ENCODE measurements around the gene BLID. TPM values are rescaled to one million over a fixed set of nuclear protein-coding genes. Genes with fewer than 3 reads are reported as not detected.

Gene BLID
- total RNA-seq, 1 experiment from 2014 or later, result not detected

DNA sequence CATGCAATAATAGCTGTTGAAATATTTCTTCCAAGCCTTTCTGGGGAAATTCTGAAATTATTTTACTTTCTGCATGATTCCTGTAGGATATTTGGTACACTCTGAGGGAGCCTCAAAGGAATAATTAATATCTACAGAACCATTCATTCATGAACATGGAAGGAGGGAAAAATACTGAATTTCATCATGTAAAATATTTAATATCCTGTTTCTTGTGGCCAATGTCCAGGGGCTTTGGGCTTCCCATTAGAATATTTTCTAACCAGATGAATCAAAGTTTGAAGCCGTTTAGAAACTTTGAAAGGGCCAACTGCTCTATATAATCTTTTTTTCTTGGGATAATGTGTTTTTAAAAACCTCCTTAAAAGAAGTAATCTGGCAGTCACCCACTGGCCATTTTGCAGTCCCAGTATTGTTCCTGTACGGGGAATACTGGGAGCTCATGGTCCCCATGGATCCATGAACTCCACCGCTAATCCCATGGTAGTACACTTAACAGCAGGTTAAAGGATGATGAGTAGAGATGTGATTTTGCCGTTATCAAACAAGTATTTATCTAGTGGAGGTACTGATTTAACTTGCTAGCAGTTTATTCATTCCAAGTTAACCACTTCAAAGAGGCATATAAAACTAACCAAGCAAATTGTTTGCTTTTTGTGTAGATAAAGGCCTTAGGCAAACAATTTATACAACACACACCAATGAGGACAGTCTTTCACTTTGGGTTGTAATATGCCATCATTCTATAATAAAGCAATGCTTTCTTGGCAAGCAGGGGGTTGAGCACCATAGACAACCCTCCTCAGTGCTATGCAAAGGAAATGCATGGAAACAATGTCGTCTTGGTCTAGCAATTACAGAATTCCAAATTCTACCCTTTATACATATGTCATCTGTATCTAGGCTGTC, 34.5 kb upstream of the BLID start:
- no peaks in the 10 kb centered on the region for H3K27me3 ChIP-seq
- no peak overlapping the region for H3K4me3 ChIP-seq
- no peak overlapping the region for H3K27ac ChIP-seq
- H3K4me1 ChIP-seq, result no peaks in the 10 kb centered on the region
- H3K9me3 ChIP-seq (replicated peaks), result no peaks in the 10 kb centered on the region
- no peaks in the 10 kb centered on the region for H3K36me3 ChIP-seq
- DNase-seq, result no peak

DNA sequence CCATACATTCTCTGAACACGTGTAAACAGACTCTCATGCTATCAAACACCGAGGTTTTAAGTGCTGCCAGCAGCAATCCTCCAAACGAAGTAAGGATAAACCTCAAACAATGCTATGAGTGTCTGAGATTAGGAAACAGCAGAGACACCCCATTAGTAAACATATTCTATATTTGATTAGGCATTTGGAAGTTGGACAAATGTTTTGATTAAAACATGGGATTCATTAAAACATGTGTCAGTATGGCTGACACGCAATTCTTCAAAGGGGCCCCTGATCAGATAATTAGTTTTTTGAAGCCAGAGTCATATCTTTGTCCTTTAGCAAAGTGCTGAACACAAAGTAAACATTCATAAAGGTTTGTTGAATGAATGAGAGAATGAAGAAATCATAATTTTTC, 33.2 kb upstream of the BLID start:
- DNase-seq, result no peak
- Histone ChIP-seq H3K36me3 (no peaks in the 10 kb centered on the region), H3K4me1 (no peaks in the 10 kb centered on the region), H3K27me3 (no peaks in the 10 kb centered on the region), H3K9me3 (replicated peaks) (no peaks in the 10 kb centered on the region), H3K4me3 (no peak overlapping the region), H3K27ac (no peak overlapping the region)

DNA sequence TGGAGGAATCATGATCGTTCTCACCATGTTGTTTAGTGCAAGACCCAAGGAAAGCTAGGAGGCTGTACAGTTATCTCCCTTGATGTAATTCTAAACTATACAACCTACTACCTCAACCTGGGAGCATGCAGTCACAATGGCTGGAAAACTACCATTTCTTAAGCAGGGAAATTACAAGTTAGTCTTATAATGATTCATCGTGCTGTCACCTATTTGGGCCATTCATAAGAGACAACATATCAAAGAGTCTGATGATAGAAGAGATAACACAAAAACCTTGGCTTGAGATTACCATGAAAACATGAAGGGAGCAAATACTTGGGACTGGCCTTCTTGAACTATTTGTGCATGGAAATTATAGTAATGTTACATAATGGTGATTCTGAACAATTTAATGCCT, 30.5 kb upstream of the BLID start:
- Histone ChIP-seq H3K27ac (no peak overlapping the region), H3K27me3 (no peaks in the 10 kb centered on the region), H3K4me3 (no peak overlapping the region), H3K4me1 (no peaks in the 10 kb centered on the region), H3K36me3 (no peaks in the 10 kb centered on the region), H3K9me3 (replicated peaks) (no peaks in the 10 kb centered on the region)
- no peak for DNase-seq

DNA sequence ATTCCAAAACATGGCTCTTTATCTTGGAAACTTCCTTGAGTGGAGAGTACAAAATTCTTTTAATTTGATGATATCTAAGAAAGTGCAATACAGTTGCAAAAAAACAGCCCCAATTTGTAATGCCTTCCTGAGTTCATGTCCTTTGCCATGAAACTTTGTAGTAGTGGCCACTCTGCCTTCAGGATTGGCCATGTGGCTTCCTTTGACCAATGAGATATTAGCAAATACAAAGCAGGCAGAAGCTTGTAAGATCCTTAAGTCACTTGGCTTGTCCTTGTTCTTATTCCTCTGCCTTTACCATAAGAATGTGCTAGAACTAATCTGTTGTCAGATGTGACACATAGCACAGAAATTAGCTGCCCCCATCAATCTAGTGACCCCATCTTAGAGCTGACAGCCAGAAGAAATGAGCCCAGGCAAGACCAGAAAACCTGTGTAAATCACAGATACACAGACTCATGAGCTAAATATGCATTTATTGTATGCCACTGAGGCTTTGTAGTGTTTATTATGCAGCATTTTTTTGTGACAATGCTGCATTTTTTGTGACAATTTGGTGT, 29.8 kb upstream of the BLID start:
- H3K9me3 ChIP-seq (replicated peaks), result no peaks in the 10 kb centered on the region
- no peak for DNase-seq
- H3K4me3 ChIP-seq, result no peak overlapping the region
- no peak overlapping the region for H3K27ac ChIP-seq
- H3K36me3 ChIP-seq, result no peaks in the 10 kb centered on the region
- no peaks in the 10 kb centered on the region for H3K4me1 ChIP-seq
- H3K27me3 ChIP-seq, result no peaks in the 10 kb centered on the region

DNA sequence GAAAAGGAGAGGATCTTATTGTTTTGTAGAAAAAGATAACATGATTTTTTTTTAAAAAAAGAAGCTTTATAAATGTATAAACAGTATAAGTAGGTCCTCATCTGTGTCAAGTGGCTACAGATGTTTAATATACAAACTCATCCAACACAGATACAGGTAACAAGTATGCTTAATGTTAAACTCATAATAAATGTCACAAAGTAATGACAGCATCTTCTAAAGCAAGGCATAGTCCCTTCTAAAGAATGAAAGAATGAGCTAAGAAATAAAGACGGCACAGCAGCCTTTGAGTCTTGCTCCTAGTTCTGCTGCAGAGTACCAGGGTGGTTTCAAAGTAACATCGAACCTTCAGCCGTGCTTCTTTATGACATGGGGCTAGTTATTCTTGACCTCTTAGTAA, 28.7 kb upstream of the BLID start:
- no peak overlapping the region for H3K4me3 ChIP-seq
- no peaks in the 10 kb centered on the region for H3K36me3 ChIP-seq
- no peak overlapping the region for H3K27ac ChIP-seq
- no peaks in the 10 kb centered on the region for H3K27me3 ChIP-seq
- H3K9me3 ChIP-seq (replicated peaks), result no peaks in the 10 kb centered on the region
- H3K4me1 ChIP-seq, result no peaks in the 10 kb centered on the region
- no peak for DNase-seq

DNA sequence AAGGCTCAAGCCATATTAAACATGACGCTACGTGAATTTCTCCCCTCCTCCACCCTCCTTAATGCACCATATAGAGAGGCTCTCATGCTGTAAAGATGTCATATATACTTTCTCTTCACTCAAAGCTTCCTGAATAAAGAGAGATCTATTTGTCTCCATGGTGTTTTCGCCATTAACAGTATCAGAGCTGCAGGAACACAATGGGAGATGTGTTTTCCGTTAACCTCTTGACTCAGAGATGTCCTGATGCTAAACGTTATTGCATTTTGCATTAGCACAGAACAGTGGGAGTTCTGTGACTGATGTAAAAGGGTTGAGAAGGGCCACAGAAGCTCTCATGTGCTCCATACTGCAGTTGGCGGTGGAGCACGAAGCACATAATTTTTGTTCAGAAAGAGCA, 25.7 kb upstream of the BLID start:
- Histone ChIP-seq H3K4me3 (no peak overlapping the region), H3K27ac (no peak overlapping the region), H3K27me3 (no peaks in the 10 kb centered on the region), H3K36me3 (no peaks in the 10 kb centered on the region), H3K9me3 (replicated peaks) (no peaks in the 10 kb centered on the region), H3K4me1 (peaks cover 12% of the 10 kb centered on the region)
- DNase-seq, result no peak

DNA sequence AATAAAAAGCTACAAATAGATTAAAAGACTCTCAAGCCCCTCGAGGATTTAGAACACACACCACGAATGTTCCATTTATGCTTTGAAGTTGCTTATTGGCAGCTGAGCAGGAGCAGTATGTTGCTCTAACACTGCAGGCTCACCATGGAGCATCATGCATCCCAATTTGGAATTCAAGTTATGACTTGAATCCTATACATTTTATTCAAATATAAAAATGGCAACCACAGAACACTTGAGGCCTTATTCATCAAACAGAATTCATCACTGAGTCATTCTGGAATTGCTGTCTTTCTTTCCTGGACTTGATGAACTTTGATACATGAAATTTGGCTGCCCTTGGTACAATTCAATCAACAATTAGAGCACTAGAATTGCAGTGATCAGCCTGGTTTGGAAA, 24.5 kb upstream of the BLID start:
- Histone ChIP-seq H3K4me3 (no peak overlapping the region), H3K9me3 (replicated peaks) (no peaks in the 10 kb centered on the region), H3K27me3 (no peaks in the 10 kb centered on the region), H3K27ac (no peak overlapping the region), H3K36me3 (no peaks in the 10 kb centered on the region), H3K4me1 (peaks cover 17% of the 10 kb centered on the region)
- DNase-seq, result no peak

DNA sequence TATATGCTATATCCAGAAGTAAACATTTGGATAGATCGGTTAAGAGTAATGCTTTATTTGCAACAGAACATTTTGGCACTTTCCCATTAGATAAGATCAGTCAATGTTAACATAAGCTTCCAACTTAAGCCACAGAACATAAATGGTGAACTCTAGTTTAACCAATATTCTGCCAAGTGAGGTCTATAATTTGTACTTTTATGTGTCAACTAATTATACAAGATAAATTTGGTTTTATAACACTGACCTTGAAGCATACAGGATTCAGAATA, 23.5 kb upstream of the BLID start:
- no peaks in the 10 kb centered on the region for H3K27me3 ChIP-seq
- H3K36me3 ChIP-seq, result no peaks in the 10 kb centered on the region
- H3K9me3 ChIP-seq (replicated peaks), result no peaks in the 10 kb centered on the region
- H3K27ac ChIP-seq, result no peak overlapping the region
- H3K4me1 ChIP-seq, result peaks cover 17% of the 10 kb centered on the region
- DNase-seq, result no peak
- H3K4me3 ChIP-seq, result no peak overlapping the region

DNA sequence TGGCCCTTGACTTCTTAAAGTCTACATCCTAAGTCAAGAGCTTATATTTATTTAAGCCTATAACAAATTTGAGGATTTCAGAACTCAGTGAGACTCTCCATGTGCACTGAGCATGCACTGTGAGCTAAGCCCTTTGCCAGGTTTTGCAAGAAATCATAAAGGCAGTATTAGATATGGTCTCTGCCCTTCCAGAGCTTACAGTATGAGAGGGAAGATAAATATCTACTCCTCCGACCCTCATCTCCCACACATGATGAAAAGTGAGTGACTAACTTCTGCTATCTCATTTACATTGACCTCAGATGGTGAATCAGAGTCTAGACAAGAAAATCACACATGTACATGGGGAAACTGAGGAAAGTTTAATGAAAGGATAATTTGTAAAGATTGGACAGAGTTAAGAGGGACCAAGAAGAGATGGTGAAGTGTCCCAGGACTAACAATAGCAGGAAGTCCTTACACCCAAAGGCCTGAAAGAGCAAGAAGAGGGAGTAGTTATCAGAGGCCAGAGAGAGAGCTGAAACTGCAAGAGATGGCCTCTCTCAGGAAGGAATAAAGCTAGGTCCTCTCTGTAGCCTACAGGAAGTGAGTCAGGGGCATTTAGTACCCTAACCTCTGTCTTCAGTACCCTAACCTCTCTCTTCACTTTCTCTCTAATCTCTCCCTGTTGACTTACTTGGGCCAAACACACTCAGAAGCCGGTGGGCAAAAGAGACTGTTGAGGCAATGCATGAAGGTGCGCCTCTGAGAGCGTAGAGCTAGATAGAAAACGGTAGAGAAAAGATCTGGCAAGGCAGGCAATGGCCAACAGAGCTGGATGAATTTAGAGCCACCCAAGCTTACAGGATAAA, 23.0 kb upstream of the BLID start:
- Histone ChIP-seq H3K36me3 (no peaks in the 10 kb centered on the region), H3K4me3 (no peak overlapping the region), H3K4me1 (peaks cover 17% of the 10 kb centered on the region), H3K9me3 (replicated peaks) (no peaks in the 10 kb centered on the region), H3K27ac (no peak overlapping the region), H3K27me3 (no peaks in the 10 kb centered on the region)
- DNase-seq, result no peak

DNA sequence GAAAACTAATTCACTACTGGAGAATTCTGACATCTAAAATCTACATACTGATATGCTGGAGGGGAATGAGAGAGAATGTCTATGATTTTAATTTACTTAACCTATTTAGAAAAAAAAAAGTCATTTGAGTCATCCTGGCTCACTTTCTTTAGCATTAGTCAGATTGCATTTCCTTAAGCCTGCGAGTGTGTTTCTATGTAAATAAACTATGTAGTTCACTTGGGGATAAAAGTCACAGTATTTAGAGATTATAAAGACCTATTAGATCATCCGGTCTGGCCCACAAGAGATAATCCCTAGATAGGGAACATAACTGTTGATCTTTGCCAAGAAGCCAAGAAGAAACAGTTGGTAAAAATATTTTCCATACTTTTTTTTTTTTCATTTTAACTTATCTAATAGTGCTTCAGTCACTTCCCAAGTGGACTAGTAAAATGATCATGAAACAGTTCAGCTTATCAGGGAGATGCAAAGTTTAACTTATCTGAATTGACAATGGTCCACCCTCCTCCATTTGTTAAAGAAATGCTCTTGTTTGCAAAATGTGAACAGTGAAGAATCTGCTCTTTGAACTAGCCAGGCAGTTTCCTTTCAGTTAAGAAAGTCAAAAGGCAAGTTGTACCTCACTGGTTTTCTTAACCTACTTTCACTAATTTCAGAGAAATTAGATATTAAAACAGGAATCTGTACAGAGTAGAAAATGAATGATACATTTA, 21.2 kb upstream of the BLID start:
- Histone ChIP-seq H3K27ac (peak overlapping the region; percentile 38), H3K9me3 (replicated peaks) (no peaks in the 10 kb centered on the region), H3K4me1 (peaks cover 17% of the 10 kb centered on the region), H3K36me3 (no peaks in the 10 kb centered on the region), H3K4me3 (no peak overlapping the region), H3K27me3 (no peaks in the 10 kb centered on the region)
- DNase-seq, result peak in 1 of 2 experiments; percentile 53

DNA sequence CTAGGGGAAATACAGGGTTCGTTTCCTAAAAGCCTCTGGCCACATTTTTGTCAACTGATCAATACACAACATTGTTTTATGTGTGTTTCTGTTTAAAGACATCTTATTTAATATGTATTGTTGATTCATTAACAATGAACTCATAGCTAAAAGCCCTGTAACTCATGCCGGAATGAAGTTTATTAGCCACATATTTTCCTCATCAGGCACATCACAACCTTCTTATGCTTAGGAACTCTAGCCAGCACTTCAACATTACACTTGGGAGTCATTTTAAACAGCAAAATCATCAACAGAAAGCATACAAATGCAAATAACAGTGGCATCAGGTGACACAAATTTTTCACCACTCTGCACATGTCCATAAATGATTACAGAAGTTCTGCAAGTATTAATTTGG, 15.1 kb upstream of the BLID start:
- Histone ChIP-seq H3K27ac (no peak overlapping the region), H3K9me3 (replicated peaks) (no peaks in the 10 kb centered on the region), H3K4me3 (no peak overlapping the region), H3K36me3 (no peaks in the 10 kb centered on the region), H3K4me1 (no peaks in the 10 kb centered on the region; the same call in 1 of the 2 replicates), H3K27me3 (no peaks in the 10 kb centered on the region)
- DNase-seq, result no peak

DNA sequence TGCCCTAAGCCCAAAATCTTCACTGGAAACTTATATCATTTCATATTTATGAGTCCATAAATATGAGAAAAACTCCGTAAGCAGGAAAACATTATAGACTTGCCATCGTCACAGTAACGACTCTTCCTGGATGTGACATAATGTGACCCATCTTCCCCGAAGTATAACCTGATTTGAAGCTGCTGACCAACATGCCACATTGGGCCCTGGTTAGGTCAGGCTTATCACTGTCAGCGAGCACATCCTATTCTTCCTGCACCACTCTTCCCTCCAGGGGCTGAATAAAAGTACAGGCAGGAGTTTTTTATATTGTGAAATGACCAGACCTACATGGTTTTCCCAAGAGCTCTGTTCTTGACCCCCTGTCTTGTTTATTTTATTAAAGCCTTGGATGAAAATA, 12.1 kb upstream of the BLID start:
- no peaks in the 10 kb centered on the region for H3K4me1 ChIP-seq
- no peak for DNase-seq
- H3K9me3 ChIP-seq (replicated peaks), result no peaks in the 10 kb centered on the region
- H3K4me3 ChIP-seq, result no peak overlapping the region
- H3K36me3 ChIP-seq, result no peaks in the 10 kb centered on the region
- no peak overlapping the region for H3K27ac ChIP-seq
- H3K27me3 ChIP-seq, result no peaks in the 10 kb centered on the region

DNA sequence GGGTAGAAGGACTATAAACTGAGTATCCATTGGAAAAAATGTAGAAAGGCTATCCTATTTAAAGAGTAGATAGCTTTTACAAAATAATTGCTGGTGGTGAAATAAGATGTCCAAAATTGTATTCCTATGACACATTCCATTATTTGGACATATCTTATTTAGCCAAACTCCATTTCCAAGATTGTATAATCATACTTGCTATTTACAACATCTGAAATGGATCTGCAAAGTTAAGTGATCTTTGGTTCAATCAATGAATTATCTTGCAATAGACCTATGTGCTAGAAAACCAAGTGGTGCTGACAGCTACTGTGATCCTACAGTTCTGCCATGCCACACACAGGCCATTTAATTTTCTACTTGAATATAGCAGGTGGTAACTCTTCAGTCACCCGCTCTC, 11.0 kb upstream of the BLID start:
- Histone ChIP-seq H3K4me1 (no peaks in the 10 kb centered on the region), H3K4me3 (no peak overlapping the region), H3K27ac (no peak overlapping the region), H3K36me3 (no peaks in the 10 kb centered on the region), H3K27me3 (no peaks in the 10 kb centered on the region), H3K9me3 (replicated peaks) (no peaks in the 10 kb centered on the region)
- no peak for DNase-seq

DNA sequence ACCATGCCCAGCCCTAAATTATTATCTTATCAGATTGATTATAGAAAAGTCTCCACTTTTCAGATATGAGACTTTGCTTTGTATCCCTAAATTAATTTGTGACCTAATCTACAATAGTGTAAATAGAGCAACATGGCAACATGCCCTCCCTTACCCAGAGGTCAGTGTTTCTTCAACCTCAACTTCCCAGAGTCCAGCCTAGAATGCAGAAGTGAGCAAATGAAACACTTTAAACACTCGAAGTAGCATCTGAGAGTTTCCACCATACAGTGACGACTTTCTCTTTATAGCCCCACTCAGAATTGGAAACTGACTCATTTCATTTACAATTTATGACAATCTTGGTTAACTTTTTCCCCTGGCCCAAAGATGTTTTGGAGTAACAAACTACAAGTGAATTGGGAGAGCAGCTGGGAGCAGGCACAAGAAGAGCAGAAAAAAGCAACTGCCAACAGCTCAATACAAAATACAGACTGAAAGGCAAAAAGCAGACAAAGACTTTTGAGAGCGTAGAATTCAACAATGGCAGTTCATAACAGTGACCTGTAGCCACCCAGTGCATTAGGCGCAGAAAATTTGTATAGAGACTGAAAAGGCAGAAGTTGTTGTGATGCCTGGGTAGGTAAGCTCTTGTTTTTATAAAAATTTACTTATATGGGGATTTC, 10.1 kb upstream of the BLID start:
- no peak for DNase-seq
- Histone ChIP-seq H3K36me3 (no peaks in the 10 kb centered on the region), H3K27me3 (no peaks in the 10 kb centered on the region), H3K4me3 (no peak overlapping the region), H3K27ac (no peak overlapping the region), H3K9me3 (replicated peaks) (no peaks in the 10 kb centered on the region), H3K4me1 (no peaks in the 10 kb centered on the region)

Data from SJCRH30 (cell line).